Jurkat, Clone E6-1 (cell line): Measurements from ENCODE around the gene ISM2. TPM values are rescaled to one million over a fixed set of nuclear protein-coding genes. Genes with fewer than 3 reads are reported as not detected.
"Not testable (repeated sequence)": the region's sequence is repeated elsewhere in the genome, so short reads cannot be mapped to it uniquely, and the experiment has no call there.

Experiments
- DNase-seq: peaks from one replicate; pipeline ENCODE4 v3.0.0-alpha.2; 2011; ENCODE audit warnings: low read depth, low spot score
- H3K4me3 ChIP-seq: 2 replicates; pipeline ENCODE4 v1.5.1; 2011; ENCODE audit warnings: mild to moderate bottlenecking, low read length, control low read depth, moderate library complexity
- polyA plus RNA-seq: library from polyadenylated mRNA; unstranded; fragments of >200 nt; gene quantifications from one replicate; pipeline ENCODE4 v1.2.1, GENCODE V29; 2012; ENCODE audit warnings: missing spikeins; ENCODE audit not compliant: insufficient read length, insufficient read depth

Gene ISM2
- 0.77 TPM for polyA plus RNA-seq

- no peak for DNase-seq
- no peak within 1 kb of the TSS for H3K4me3 ChIP-seq
Measured at GRCh38 chr14:77498120-77498979, at the start of gene ISM2. ISM2 (minus strand) TSS chr14:77498816; CDS start chr14:77498793, 23 bp downstream.

DNA sequence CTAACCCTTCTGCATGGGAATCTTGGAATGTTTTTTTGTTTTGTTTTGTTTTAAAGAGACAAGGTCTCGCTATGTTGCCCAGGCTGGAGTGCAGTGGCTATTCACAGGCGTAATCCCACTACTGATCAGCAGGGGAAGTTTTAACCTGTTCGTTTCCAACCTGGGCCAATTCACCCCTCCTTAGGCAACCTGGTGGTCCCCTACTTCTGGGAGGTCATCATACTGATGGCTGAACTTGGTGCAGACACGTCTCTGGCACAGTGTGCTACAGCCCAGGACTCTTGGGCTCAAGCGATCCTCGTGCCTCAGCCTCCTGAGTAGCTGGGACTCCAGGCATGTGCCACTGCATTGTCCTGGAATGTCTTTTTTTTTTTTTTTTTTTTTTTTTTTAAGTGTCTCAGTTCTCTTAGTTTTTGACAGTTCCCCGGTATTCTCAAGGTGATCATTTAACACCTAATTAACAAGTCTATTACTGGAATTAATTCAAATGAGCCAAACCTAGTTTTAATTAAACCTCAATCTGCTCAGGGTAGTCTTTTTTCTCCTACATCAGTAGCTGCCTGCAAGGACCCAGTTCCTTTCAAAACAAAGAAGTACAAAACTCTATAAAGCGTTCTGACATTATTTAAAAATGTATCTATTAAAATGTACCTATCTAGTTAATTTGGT, 49.0 kb upstream of the ISM2 start:
- H3K4me3 ChIP-seq: no peak overlapping the region
- DNase-seq: no peak

DNA sequence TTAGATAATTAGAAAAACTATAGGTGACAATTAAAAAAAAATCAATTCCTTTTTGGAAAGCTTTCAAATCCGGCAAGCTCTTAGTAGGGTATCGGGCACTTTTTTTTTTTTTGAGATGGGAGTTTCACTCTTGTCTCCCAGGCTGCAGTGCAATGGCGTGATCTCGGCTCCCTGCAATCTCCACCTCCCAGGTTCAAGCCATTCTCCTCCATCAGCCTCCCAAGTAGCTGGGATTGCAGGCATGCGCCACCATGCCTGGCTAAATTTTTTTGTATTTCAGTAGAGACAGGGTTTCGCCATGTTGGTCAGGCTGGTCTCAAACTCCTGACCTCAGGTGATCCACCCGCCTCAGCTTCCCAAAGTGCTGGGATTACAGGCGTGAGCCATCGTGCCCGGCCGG, 46.6 kb upstream of the ISM2 start:
- H3K4me3 ChIP-seq: not testable (repeated sequence)

DNA sequence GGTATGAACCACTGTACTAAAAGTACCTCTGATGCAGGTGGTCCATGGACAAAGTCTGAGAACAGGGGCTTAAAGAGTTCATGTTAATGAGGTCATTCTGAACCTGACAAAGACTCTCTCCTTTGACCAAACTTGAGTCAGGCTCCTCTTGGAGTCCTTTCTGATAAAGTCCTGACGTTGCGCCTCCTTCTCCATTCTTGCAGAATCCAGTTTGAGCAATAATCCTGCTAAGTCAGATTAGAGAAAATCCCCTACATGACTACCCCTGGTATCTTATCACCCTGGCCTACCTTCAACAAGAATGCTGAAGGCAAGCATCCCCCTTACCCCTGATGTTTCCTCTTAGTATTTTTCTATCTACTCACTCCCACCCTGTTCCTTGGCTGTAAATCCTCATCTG, 46.0 kb upstream of the ISM2 start:
- no peak for DNase-seq

More for the DNA sequence above, 46.6 kb upstream of the ISM2 start:
- DNase-seq: not testable (repeated sequence)

GRCh38 chr14:77543637-77544334, 45.2 kb upstream of the ISM2 start:
- DNase-seq: no peak
- H3K4me3 ChIP-seq: no peak overlapping the region

More for the DNA sequence above, 46.0 kb upstream of the ISM2 start:
- H3K4me3 ChIP-seq: no peak overlapping the region

GRCh38 chr14:77543240-77543551, 44.6 kb upstream of the ISM2 start:
- no peak for DNase-seq
- H3K4me3 ChIP-seq: no peak overlapping the region

DNA sequence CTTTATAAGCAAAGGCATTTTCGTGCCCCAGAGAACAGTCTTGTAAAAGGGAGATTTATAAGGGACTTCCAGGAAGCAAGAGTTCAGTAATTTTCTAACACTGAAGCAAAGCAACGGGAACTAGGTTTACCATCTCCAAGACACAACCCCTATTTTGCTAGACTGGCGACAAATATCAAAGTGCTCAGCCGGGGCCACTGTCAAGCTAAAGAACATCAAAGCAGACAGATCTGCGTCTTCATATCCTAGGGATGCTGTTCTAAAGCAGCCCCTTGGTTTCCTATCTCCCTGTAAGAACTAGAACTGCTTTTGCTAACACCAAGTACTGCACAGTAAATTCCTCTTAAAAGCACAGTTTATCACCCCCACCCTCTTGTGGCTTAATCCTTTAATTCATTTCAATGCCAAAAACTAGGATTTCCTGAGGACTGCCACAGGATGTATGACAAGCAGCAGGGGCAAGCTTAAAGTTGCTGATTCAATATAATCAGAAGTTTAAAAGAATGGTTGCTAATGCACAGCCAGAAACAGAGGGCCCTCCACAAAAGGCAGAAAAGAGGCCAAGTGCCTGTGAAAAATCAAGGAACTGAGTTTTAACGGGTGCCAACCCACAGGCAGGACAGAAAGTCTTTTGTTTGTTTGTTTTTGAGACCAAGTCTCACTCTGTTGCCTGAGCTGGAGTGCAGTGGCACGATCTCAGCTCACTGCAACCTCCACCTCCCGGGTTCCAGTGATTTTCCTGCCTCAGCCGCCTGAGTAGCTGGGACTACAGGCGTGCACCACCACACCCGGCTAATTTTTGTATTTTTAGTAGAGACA, 44.0 kb upstream of the ISM2 start:
- DNase-seq: no peak
- H3K4me3 ChIP-seq: no peak overlapping the region

DNA sequence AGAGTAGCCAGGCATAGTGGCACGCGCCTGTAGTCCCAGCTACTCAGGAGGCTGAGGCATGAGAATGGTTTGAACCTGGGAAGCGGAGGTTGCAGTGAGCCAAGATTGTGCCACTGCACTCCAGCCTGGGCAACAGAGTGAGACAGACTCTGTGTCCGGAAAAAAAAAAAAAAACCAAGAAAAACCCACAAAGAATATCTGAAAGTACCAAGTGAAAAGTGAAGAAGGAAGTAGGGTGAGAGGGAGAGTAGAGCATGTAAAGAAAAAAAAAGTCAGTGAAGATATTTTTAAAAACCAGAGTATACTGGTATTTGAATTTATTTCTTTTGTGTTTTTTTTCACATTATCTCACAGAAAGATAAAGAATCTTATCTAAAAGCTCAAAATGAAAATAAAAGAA, 43.3 kb upstream of the ISM2 start:
- H3K4me3 ChIP-seq: no peak overlapping the region
- DNase-seq: no peak

DNA sequence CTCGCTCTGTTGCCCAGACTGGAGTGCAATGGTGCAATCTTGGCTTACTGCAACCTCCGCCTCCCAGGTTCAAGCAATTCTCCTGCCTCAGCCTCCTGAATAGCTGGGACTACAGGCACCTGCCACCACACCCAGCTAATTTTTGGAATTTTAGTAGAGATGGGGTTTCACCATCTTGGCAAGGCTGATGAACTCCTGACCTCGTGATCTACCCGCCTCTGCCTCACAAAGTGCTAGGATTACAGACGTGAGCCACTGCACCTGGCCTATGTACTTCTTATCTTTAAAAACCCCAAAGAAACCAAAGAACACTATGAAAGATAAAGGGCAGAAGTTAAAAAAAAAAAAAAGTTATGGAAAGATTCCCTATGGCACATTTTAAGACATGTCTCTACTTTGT, 38.3 kb upstream of the ISM2 start:
- DNase-seq, H3K4me3 ChIP-seq: not testable (repeated sequence)

DNA sequence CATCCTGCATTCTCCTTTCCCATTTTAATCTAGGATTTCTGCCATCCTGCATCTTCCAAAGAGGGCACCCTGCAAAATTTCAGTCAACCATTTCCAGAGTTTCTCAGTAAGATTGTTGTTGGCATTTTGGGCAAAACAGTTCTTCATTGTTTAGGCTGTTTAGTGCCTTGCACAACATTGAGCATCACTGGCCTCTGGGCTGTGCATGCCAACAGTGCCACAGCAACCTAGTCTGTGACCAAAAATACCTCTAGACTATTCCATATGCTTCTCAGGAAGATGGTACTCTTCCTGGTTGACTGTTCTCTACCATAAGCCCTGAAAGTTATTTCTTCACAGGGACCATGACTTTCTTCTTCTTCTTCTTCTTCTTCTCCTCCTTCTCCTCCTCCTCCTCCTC, 32.5 kb upstream of the ISM2 start:
- no peak for DNase-seq
- H3K4me3 ChIP-seq: no peak overlapping the region

DNA sequence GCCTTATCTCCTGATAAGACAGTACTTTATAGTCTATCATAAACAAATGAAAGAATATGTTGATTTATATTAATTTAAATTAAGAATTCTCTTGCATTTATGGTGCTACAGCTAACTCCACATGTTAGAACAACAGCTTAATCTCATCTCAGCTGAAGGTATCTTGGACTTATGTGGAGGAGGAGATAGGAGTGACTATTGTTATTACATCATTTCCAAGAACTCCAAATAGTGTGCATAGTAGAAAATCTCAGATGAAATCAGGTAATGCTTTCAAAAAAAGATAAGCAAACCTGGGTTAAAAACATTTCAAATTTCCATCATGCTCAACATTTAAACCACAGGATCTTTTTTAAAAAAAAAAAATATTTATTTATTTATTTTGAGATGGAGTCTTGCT, 31.3 kb upstream of the ISM2 start:
- DNase-seq: no peak
- no peak overlapping the region for H3K4me3 ChIP-seq

- no peak overlapping the region for H3K4me3 ChIP-seq
- DNase-seq: no peak
Measured at GRCh38 chr14:77529213-77529612, 30.6 kb upstream of the ISM2 start.

DNA sequence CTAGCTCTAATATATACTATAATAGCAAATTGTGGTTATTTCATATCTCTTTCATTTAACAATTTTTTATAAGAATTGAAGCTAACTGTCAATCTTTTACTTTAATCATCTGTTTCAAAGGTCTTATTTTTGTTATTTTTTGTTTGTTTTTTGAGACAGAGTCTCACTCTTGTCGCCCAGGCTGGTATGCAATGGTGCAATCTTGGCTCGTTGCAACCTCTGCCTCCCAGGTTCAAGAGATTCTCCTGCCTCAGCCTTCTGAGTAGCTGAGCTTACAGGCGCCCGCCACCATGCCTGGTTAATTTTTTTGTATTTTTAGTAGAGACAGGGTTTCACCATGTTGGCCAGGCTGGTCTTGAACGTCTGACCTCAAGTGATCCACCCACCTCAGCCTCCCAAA, 30.1 kb upstream of the ISM2 start:
- not testable (repeated sequence) for H3K4me3 ChIP-seq

DNA sequence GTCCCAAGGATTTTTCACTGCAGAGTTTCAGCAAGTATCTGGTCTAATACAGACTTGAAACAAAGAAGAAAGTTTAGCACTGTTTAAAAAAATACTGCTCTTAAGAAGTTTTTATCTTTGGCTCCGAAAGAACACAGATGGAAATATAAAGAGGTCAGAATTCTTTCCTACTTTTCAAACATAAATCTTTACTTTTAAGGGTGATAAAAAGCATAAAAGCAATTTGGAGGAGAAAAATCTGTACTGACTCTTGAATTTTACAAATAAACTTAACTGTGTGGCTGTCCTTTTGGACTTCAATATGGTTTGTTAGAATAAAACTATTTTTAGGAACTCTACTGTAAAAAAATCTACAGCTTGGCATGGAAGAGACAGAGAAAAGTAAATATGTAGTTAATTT, 27.6 kb upstream of the ISM2 start:
- no peak overlapping the region for H3K4me3 ChIP-seq
- DNase-seq: no peak

More for the DNA sequence above, 30.1 kb upstream of the ISM2 start:
- not testable (repeated sequence) for DNase-seq

DNA sequence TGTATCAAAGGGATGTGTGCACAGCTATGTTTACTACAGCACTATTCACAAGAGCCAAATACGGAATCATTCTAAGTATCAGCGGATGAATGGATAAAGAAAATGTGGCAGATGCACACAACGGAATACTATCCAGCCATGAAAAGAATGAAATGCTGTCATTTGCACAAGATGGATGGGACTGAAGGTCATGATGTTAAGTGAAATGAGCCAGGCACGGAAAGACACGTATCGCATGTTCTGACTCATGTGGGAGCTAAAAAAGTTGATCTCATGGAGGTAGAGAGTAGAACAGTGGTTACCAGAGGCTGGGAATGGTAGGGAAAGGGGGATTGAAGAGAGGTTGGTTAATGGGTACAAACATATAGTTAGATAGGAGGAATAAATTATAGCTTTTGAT, 25.9 kb upstream of the ISM2 start:
- DNase-seq: no peak
- no peak overlapping the region for H3K4me3 ChIP-seq

GRCh38 chr14:77523109-77523508, 24.5 kb upstream of the ISM2 start:
- no peak for DNase-seq
- no peak overlapping the region for H3K4me3 ChIP-seq

- no peak overlapping the region for H3K4me3 ChIP-seq
- DNase-seq: no peak
Measured at GRCh38 chr14:77520555-77520954, 21.9 kb upstream of the ISM2 start.

DNA sequence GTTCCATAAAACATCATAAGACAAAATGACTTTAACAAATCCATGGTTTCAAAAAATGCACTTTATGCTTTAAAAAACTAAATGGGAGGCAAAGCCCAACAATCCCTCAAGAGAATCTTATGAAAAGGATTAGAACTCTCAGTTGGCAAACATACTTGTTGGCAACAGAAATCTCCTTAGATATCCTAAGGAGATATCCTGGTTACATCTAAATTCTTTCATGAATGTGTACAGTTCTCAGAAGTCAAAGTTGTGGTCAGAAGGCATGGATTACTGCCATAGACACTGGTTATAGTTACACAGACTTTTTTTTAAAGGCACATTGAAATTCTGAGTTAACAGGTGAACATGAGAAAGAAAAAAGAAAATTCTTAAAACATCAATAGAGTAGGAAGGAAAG, 17.5 kb upstream of the ISM2 start:
- H3K4me3 ChIP-seq: no peak overlapping the region
- DNase-seq: no peak

DNA sequence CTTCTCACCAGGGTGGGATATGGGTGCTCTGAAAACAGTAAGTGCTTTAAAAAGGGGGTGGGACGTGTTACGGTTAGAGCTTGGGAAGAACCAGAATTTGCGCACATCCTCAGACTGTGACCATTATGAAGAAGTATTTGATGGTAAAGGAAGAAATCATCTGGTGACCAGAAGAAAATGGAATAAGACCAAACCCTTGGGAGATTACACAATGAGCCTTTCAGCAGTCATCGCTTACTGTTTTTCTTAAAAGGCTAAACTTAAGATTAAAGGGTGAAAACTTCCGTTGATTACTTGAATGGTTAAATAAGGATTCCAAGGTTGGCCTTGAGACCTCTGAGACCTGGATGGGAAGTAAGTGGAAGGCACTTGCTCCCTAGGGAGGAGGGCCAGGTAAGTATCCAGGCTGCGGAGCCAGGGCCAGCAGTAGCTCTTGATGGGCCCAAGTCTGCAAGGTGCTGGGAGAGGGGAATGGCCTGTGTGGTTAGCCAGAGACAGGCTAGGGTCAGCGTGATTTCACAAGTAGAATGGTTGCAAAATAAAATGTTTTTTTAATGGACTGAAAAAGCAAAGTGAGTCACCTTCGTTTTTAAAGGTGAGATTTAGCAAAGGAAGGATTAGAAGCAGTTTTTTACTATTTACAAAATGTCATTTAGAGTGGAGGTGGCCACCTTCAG, 13.0 kb upstream of the ISM2 start:
- H3K4me3 ChIP-seq: no peak overlapping the region
- no peak for DNase-seq
